Suprapubic skin (tissue), 3 donors: Measurements from ENCODE around the gene EXOC1.

Experiments
- POLR2A ChIP-seq, 2 donors: fragments of 450-650 bp; IDR thresholded peaks; one replicate each; pipeline ENCODE4 v1.6.1; 2017; ENCODE audit warnings: antibody characterized with exemption in 2 of 2, mild to moderate bottlenecking in 2 of 2, moderate library complexity in 2 of 2
- TF ChIP-seq, protein P1 (sequence below), 2 donors: fragments of 200-600 bp in 1 of 2; fragments of 450-650 bp in 1 of 2; sonication (generic) in 1 of 2; IDR thresholded peaks; one replicate each; pipeline ENCODE4 v1.5.1; 2016 to 2019; ENCODE audit warnings: antibody characterized with exemption in 2 of 2, mild to moderate bottlenecking in 1 of 2, moderate library complexity in 1 of 2

DNA sequence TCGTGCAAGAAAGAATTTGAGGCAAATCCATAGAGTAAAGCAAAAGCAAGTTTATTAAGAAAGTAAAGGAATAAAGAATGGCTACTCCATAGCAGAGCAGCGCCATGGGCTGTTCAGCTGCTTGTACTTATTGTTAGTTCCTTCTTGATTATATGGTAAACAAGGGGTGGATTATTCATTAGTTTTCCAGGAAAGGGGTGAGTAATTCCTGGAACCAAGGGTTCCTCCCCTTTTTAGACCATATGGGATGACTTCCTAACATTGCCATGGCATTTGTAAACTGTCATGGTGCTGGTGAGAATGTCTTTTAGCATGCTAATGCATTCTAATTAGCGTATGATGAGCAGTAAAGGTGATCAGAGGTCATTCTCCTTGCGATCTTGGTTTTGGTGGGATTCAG lies 71.8 kb downstream of the EXOC1 start:
- no peak for TF ChIP-seq POLR2A (IDR thresholded peaks at IDR 0.05)
- TF ChIP-seq, protein P1, sequence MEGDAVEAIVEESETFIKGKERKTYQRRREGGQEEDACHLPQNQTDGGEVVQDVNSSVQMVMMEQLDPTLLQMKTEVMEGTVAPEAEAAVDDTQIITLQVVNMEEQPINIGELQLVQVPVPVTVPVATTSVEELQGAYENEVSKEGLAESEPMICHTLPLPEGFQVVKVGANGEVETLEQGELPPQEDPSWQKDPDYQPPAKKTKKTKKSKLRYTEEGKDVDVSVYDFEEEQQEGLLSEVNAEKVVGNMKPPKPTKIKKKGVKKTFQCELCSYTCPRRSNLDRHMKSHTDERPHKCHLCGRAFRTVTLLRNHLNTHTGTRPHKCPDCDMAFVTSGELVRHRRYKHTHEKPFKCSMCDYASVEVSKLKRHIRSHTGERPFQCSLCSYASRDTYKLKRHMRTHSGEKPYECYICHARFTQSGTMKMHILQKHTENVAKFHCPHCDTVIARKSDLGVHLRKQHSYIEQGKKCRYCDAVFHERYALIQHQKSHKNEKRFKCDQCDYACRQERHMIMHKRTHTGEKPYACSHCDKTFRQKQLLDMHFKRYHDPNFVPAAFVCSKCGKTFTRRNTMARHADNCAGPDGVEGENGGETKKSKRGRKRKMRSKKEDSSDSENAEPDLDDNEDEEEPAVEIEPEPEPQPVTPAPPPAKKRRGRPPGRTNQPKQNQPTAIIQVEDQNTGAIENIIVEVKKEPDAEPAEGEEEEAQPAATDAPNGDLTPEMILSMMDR (IDR thresholded peaks at IDR 0.05): no peak
